Endothelial cell of umbilical vein (primary cell): ENCODE data around the gene SNTA1. TPM values are rescaled to one million over a fixed set of nuclear protein-coding genes. Genes with fewer than 3 reads are reported as not detected.

Experiments used
- BruUV-seq: library from RNA; stranded (reverse); fragments of 400-500 nt; replicated peaks from 2 replicates; lab custom pipeline; 2021; lab: Mats Ljungman, UMichigan
- CTCF ChIA-PET: fragments of 300-600, 350-600 bp; sonication (Branson Sonifier 250); formaldehyde crosslinking; loops from one replicate; lab custom pipeline; 2021; ENCODE audit warnings: antibody characterized with exemption, inconsistent platforms; lab: Charles Lee
- POLR2A ChIA-PET: fragments of 300-600, 350-600 bp; sonication (Branson Sonifier 250); formaldehyde crosslinking; loops from one replicate; lab custom pipeline; 2021; ENCODE audit warnings: antibody characterized with exemption, inconsistent platforms; lab: Charles Lee
- DNase-seq: peaks from one replicate; pipeline ENCODE4 v3.0.0-alpha.2; 2011; ENCODE audit warnings: low read depth, low spot score
- FAIRE-seq: peaks from 2 replicates; lab custom pipeline; 2011; peaks lifted over from hg19 to GRCh38; lab: Jason Lieb, UNC
- H2AFZ ChIP-seq: 2 replicates; pipeline ENCODE4 v1.6.0; 2012; ENCODE audit warnings: low read depth, low read length, control low read depth, inconsistent platforms
- H3K27ac ChIP-seq: 2 replicates; pipeline ENCODE4 v1.5.1; 2011; ENCODE audit warnings: low read depth, mild to moderate bottlenecking, control low read depth, low read length, moderate library complexity; ENCODE audit not compliant: insufficient read depth
- H3K27me3 ChIP-seq, 2 experiments: 2 replicates each; pipeline versions ENCODE4 v1.6.0 to v1.6.1; 2011; ENCODE audit warnings: low read length in 2 of 2, mixed read lengths in 1 of 2; ENCODE audit not compliant: control insufficient read depth in 2 of 2, insufficient read depth in 2 of 2
- H3K36me3 ChIP-seq, 2 experiments: 2 replicates in 1 of 2; 3 replicates in 1 of 2; pipeline ENCODE4 v1.5.1; 2011; ENCODE audit warnings: low read length in 2 of 2, mild to moderate bottlenecking in 1 of 2, moderate library complexity in 1 of 2; ENCODE audit not compliant: control insufficient read depth in 2 of 2, insufficient read depth in 2 of 2; ENCODE audit errors: extremely low read depth in 1 of 2
- H3K4me1 ChIP-seq: 3 replicates; pipeline ENCODE4 v1.5.1; 2011; ENCODE audit warnings: mild to moderate bottlenecking, low read length; ENCODE audit not compliant: control insufficient read depth, insufficient read depth; ENCODE audit errors: extremely low read depth
- H3K4me2 ChIP-seq: 2 replicates; pipeline ENCODE4 v1.6.1; 2011; ENCODE audit warnings: low read length, control low read depth, mixed read lengths; ENCODE audit not compliant: insufficient read depth
- H3K4me3 ChIP-seq, 3 experiments: fragments of 200-600 bp in 1 of 3; sonication (generic), shearing (Covaris generic) in 1 of 3; replicated peaks in 1 of 3; 2 replicates each; pipeline ENCODE4 v1.5.1; 2011 to 2016; ENCODE audit warnings: control low read depth in 3 of 3, low read length in 3 of 3, mild to moderate bottlenecking in 2 of 3, inconsistent platforms in 1 of 3, low read depth in 1 of 3, moderate library complexity in 1 of 3; ENCODE audit not compliant: insufficient read depth in 1 of 3
- H3K79me2 ChIP-seq: 2 replicates; pipeline ENCODE4 v1.6.0; 2012; ENCODE audit warnings: low read length, inconsistent platforms; ENCODE audit not compliant: control insufficient read depth, insufficient read depth
- H3K9ac ChIP-seq: replicated peaks from 2 replicates; pipeline ENCODE3; 2011; ENCODE audit warnings: low read length, control low read depth; ENCODE audit not compliant: insufficient read depth; ENCODE audit errors: extremely low read depth
- H3K9me1 ChIP-seq: replicated peaks from 3 replicates; pipeline ENCODE4 v1.6.0; 2011; ENCODE audit warnings: mild to moderate bottlenecking, low read length; ENCODE audit not compliant: control insufficient read depth, insufficient read depth; ENCODE audit errors: extremely low read depth
- H3K9me3 ChIP-seq: replicated peaks from 2 replicates; pipeline ENCODE4 v1.5.1; 2012; ENCODE audit warnings: low read length, inconsistent platforms; ENCODE audit not compliant: control insufficient read depth, insufficient read depth
- H4K20me1 ChIP-seq: replicated peaks from 2 replicates; pipeline ENCODE3; 2011; ENCODE audit warnings: mild to moderate bottlenecking, low read length; ENCODE audit not compliant: control insufficient read depth, insufficient read depth; ENCODE audit errors: extremely low read depth
- CTCF ChIP-seq, 2 donors: IDR thresholded peaks; 1 replicate in 1 of 2; 2 replicates in 1 of 2; pipeline ENCODE4 v1.5.1; 2011; ENCODE audit warnings: low read length in 2 of 2, mild to moderate bottlenecking in 2 of 2, moderate library complexity in 2 of 2, control low read depth in 1 of 2, inconsistent platforms in 1 of 2, low read depth in 1 of 2; ENCODE audit not compliant: insufficient read depth in 1 of 2; ENCODE audit errors: extremely low read depth in 1 of 2
- EZH2 ChIP-seq: IDR thresholded peaks from 2 replicates; pipeline ENCODE4 v1.6.1; 2012; ENCODE audit warnings: borderline replicate concordance, low read depth, mild to moderate bottlenecking, moderate library complexity, low read length, inconsistent platforms; ENCODE audit not compliant: severe bottlenecking
- FOS ChIP-seq: IDR thresholded peaks from 2 replicates; pipeline ENCODE4 v1.6.1; 2011; ENCODE audit warnings: mild to moderate bottlenecking, low read length, moderate library complexity, borderline replicate concordance; ENCODE audit not compliant: insufficient read depth
- GATA2 ChIP-seq: IDR thresholded peaks from 2 replicates; pipeline ENCODE4 v1.7.0; 2011; ENCODE audit warnings: low read depth, mild to moderate bottlenecking, moderate library complexity, mixed read lengths, low read length; ENCODE audit not compliant: insufficient read length, insufficient read depth
- JUN ChIP-seq: IDR thresholded peaks from 2 replicates; pipeline ENCODE4 v1.6.1; 2011; ENCODE audit warnings: borderline replicate concordance, low read depth; ENCODE audit not compliant: insufficient read length, insufficient read depth
- MAX ChIP-seq: IDR thresholded peaks from 2 replicates; pipeline ENCODE4 v1.6.1; 2011; ENCODE audit not compliant: insufficient read depth, insufficient read length
- MYC ChIP-seq: IDR thresholded peaks from one replicate; pipeline ENCODE4 v1.6.1; 2011; ENCODE audit warnings: mild to moderate bottlenecking, low read depth, low read length
- POLR2A ChIP-seq: IDR thresholded peaks from 2 replicates; pipeline ENCODE4 v1.6.1; 2012; ENCODE audit warnings: low read depth, mild to moderate bottlenecking, control low read depth, low read length
- POLR2AphosphoS5 ChIP-seq: IDR thresholded peaks from 2 replicates; pipeline ENCODE4 v1.6.1; 2012; ENCODE audit warnings: low read depth, mild to moderate bottlenecking, control low read depth, low read length, moderate library complexity; ENCODE audit not compliant: insufficient read depth
- dilution Hi-C: fragments of 300-500 bp; cut with MboI; formaldehyde crosslinking; loops from one replicate; pipeline ENCODE4 v1.15.0; 2019; ENCODE audit warnings: low sequenced_read_pairs; ENCODE audit not compliant: extremely low pct_ligation_motif_present
- intact Hi-C: fragments of 100-400 bp; cut with micrococcal nuclease; formaldehyde crosslinking; loops from one replicate; pipeline ENCODE4 v1.10.0; 2022
- polyA plus RNA-seq, 4 experiments: library from polyadenylated mRNA; depleted of rRNA in 3 of 4; stranded (reverse) in 3 of 4; unstranded in 1 of 4; fragments of >200 nt; gene quantifications; 2 replicates each; pipeline versions ENCODE4 v1.2.1 to v1.2.3, GENCODE V29; 2011 to 2012; ENCODE audit warnings: missing spikeins in 1 of 4
- total RNA-seq: library from RNA; stranded (reverse); gene quantifications from 2 replicates; pipeline ENCODE4 v1.2.3, GENCODE V29; 2021

SNTA1 gene
- total and polyA plus RNA-seq, 2 donors (not counting 3 experiments of a cell fraction or from before 2014, with no cell fraction given), result 5.2 to 6.0 TPM

GRCh38 chr20:33482581-33482980, 39.0 kb upstream of the SNTA1 start:
- no peaks in the 10 kb centered on the region for H3K36me3 ChIP-seq
- dilution Hi-C loops, result no loop called here
- no peak overlapping the region for H2AFZ ChIP-seq
- no peak overlapping the region for H3K27ac ChIP-seq
- ChIA-PET CTCF (interaction anchor here (1.1 kb wide), 1 partner anchor 12 kb away, joined by 4 read pairs; no protein-coding TSS in a partner anchor), POLR2A (no interaction called here)
- H3K79me2 ChIP-seq, result no peaks in the 10 kb centered on the region
- intact Hi-C loops, result no loop called here
- H3K9me1 ChIP-seq, result no peaks in the 10 kb centered on the region
- no peaks in the 10 kb centered on the region for H3K9me3 ChIP-seq
- no peak for TF ChIP-seq POLR2AphosphoS5
- no peak for TF ChIP-seq GATA2
- TF ChIP-seq MAX, result no peak
- no peak for TF ChIP-seq FOS
- TF ChIP-seq JUN, result no peak
- TF ChIP-seq EZH2, result no peak
- TF ChIP-seq MYC, result no peak
- no peak for TF ChIP-seq POLR2A
- H3K4me1 ChIP-seq, result no peaks in the 10 kb centered on the region
- no peaks in the 10 kb centered on the region for H4K20me1 ChIP-seq
- no peak for FAIRE-seq
- no peaks in the 10 kb centered on the region for H3K27me3 ChIP-seq
- no peak for DNase-seq
- H3K9ac ChIP-seq, result no peak overlapping the region
- no peak overlapping the region for H3K4me3 ChIP-seq
- no peak overlapping the region for H3K4me2 ChIP-seq
- BruUV-seq, result no TSS peak

GRCh38 chr20:33481431-33481941, 37.9 kb upstream of the SNTA1 start:
- Histone ChIP-seq H3K27ac (no peak overlapping the region), H3K4me3 (no peak overlapping the region), H3K27me3 (no peaks in the 10 kb centered on the region), H2AFZ (no peak overlapping the region), H3K4me1 (no peaks in the 10 kb centered on the region), H4K20me1 (no peaks in the 10 kb centered on the region), H3K36me3 (no peaks in the 10 kb centered on the region), H3K4me2 (no peak overlapping the region), H3K9me3 (no peaks in the 10 kb centered on the region), H3K79me2 (no peaks in the 10 kb centered on the region), H3K9me1 (no peaks in the 10 kb centered on the region), H3K9ac (no peak overlapping the region)
- intact Hi-C loops, result no loop called here
- ChIA-PET POLR2A (no interaction called here), CTCF (interaction anchor here (1.1 kb wide), 1 partner anchor 11 kb away, joined by 4 read pairs; no protein-coding TSS in a partner anchor)
- dilution Hi-C loops, result no loop called here
- BruUV-seq, result no TSS peak
- no peak for DNase-seq
- TF ChIP-seq JUN (no peak), POLR2A (no peak), CTCF (IDR thresholded peaks at IDR 0.05; ENCODE audit: extremely low read depth in 1 of 2, insufficient read depth in 1 of 2, low read depth in 1 of 2, low read length in 2 of 2) (no peak), EZH2 (no peak), FOS (no peak), MYC (no peak), MAX (no peak), POLR2AphosphoS5 (no peak), GATA2 (no peak)
- FAIRE-seq, result no peak
